Ascending aorta (tissue), 2 donors: ENCODE results near the gene RANBP10. TPM values are rescaled to one million over a fixed set of nuclear protein-coding genes. Genes with fewer than 3 reads are reported as not detected.

Experiments
- DNase-seq, 2 donors: peaks; one replicate each; pipeline ENCODE4 v3.0.0-alpha.2; 2019; ENCODE audit warnings: low spot score in 2 of 2
- H3K27ac ChIP-seq, 2 donors: fragments of 200-600 bp; sonication (generic); one replicate each; pipeline ENCODE4 v1.5.1; 2016 to 2017; ENCODE audit warnings: mild to moderate bottlenecking in 1 of 2
- H3K27me3 ChIP-seq: fragments of 200-600 bp; sonication (generic); one replicate; pipeline ENCODE4 v1.5.1; 2017
- H3K36me3 ChIP-seq, 2 donors: fragments of 200-600 bp; sonication (generic); one replicate each; pipeline ENCODE4 v1.5.1; 2016
- H3K4me1 ChIP-seq, 2 donors: fragments of 200-600 bp; sonication (generic); one replicate each; pipeline ENCODE4 v1.5.1; 2016 to 2017; ENCODE audit warnings: mild to moderate bottlenecking in 1 of 2
- H3K4me3 ChIP-seq, 2 donors: fragments of 200-600 bp; sonication (generic); one replicate each; pipeline ENCODE4 v1.5.1; 2016 to 2017; ENCODE audit warnings: mild to moderate bottlenecking in 1 of 2
- H3K9me3 ChIP-seq, 2 donors: fragments of 200-600 bp; sonication (generic); one replicate each; pipeline ENCODE4 v1.5.1; 2016
- intact Hi-C: fragments of 100-400 bp; cut with DNase I; formaldehyde crosslinking; loops from one replicate; pipeline ENCODE4 v1.15.1; 2023
- total RNA-seq: library from RNA; depleted of rRNA; stranded (reverse); fragments of >200 nt; gene quantifications from one replicate; pipeline ENCODE4 v1.1.0, GENCODE V29; 2016
- TF ChIP-seq, protein P1 (sequence below), 3 experiments: fragments of 200-600 bp in 2 of 3; fragments of 450-650 bp in 1 of 3; sonication (generic) in 2 of 3; IDR thresholded peaks; one replicate each; pipeline ENCODE4 v1.5.1; 2016 to 2019; ENCODE audit warnings: antibody characterized with exemption in 3 of 3, mild to moderate bottlenecking in 1 of 3, moderate library complexity in 1 of 3

RANBP10 gene
- total RNA-seq, 1 donor from 2014 or later = 50.0 TPM

GRCh38 chr16:67676516-67676915 lies 129.8 kb downstream of the RANBP10 start:
- Histone ChIP-seq H3K4me1 (no peaks in the 10 kb centered on the region), H3K9me3 (no peaks in the 10 kb centered on the region), H3K4me3 (no peak overlapping the region), H3K36me3 (peaks cover 2 to 10% of the 10 kb centered on the region in 2 donors), H3K27ac (no peak overlapping the region), H3K27me3 (no peaks in the 10 kb centered on the region)
- TF ChIP-seq, protein P1, sequence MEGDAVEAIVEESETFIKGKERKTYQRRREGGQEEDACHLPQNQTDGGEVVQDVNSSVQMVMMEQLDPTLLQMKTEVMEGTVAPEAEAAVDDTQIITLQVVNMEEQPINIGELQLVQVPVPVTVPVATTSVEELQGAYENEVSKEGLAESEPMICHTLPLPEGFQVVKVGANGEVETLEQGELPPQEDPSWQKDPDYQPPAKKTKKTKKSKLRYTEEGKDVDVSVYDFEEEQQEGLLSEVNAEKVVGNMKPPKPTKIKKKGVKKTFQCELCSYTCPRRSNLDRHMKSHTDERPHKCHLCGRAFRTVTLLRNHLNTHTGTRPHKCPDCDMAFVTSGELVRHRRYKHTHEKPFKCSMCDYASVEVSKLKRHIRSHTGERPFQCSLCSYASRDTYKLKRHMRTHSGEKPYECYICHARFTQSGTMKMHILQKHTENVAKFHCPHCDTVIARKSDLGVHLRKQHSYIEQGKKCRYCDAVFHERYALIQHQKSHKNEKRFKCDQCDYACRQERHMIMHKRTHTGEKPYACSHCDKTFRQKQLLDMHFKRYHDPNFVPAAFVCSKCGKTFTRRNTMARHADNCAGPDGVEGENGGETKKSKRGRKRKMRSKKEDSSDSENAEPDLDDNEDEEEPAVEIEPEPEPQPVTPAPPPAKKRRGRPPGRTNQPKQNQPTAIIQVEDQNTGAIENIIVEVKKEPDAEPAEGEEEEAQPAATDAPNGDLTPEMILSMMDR (IDR thresholded peaks at IDR 0.05) = no peak
- intact Hi-C loops = no loop called here
- DNase-seq = no peak

- intact Hi-C loops = no loop called here
- no peak overlapping the region for H3K27ac ChIP-seq
Observed at GRCh38 chr16:67675999-67676398, 130.4 kb downstream of the RANBP10 start.

GRCh38 chr16:67675579-67675935 lies 130.8 kb downstream of the RANBP10 start:
- intact Hi-C loops = no loop called here
- TF ChIP-seq, protein P1 (IDR thresholded peaks at IDR 0.05) = no peak
- no peak overlapping the region for H3K27ac ChIP-seq
- H3K36me3 ChIP-seq = peaks cover 2 to 7% of the 10 kb centered on the region in 2 donors
- DNase-seq = no peak
- H3K4me3 ChIP-seq = no peak overlapping the region
- no peaks in the 10 kb centered on the region for H3K4me1 ChIP-seq
- no peaks in the 10 kb centered on the region for H3K27me3 ChIP-seq
- H3K9me3 ChIP-seq = no peaks in the 10 kb centered on the region

More at GRCh38 chr16:67675999-67676398, 130.4 kb downstream of the RANBP10 start:
- Histone ChIP-seq H3K4me3 (no peak overlapping the region), H3K4me1 (no peaks in the 10 kb centered on the region), H3K9me3 (no peaks in the 10 kb centered on the region), H3K27me3 (no peaks in the 10 kb centered on the region), H3K36me3 (peaks cover 2 to 10% of the 10 kb centered on the region in 2 donors)
- TF ChIP-seq, protein P1 (IDR thresholded peaks at IDR 0.05) = no peak
- no peak for DNase-seq

DNA sequence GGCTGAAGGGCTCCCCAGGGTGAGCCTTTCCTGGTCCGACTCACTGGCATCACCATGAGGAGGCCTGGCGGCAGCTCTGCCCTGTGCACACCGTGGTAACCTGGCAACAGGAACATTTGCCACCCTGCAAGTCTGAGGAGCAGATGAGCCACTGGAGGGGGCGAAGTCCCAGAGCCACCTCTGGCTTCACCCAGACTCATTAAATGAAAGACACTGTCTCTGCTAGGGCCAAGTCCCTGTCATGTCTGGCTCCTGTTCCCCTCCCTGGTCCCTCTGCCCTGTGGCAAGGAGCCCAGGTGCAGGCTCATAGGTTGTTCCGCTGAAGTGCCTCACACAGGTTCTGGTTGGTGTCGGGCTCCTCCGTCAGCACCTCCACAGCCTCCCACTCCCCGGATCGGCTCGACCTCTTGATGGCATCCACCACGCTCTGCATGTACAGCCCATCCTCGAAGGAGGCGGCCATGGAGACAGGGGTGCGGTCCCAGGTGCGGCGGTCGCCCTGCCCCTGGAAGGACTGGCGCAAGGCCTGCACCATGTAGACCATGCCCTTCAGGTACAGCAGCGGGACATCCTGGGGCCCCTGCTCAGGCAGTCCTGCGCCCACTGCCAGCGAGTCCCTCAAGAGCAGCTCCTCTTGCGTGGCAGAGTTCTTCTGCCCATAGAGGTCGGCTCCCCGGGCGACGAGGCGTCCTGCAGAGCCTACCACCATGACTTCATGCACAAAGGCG lies 131.3 kb downstream of the RANBP10 start:
- TF ChIP-seq, protein P1 (IDR thresholded peaks at IDR 0.05) = no peak
- DNase-seq = no peak
- Histone ChIP-seq H3K4me1 (no peaks in the 10 kb centered on the region), H3K27me3 (no peaks in the 10 kb centered on the region), H3K4me3 (no peak overlapping the region), H3K36me3 (peaks cover 1 to 2% of the 10 kb centered on the region in 2 donors), H3K27ac (peak overlapping the region in 1 of 2 donors; percentile 82), H3K9me3 (no peaks in the 10 kb centered on the region)
- intact Hi-C loops = no loop called here

DNA sequence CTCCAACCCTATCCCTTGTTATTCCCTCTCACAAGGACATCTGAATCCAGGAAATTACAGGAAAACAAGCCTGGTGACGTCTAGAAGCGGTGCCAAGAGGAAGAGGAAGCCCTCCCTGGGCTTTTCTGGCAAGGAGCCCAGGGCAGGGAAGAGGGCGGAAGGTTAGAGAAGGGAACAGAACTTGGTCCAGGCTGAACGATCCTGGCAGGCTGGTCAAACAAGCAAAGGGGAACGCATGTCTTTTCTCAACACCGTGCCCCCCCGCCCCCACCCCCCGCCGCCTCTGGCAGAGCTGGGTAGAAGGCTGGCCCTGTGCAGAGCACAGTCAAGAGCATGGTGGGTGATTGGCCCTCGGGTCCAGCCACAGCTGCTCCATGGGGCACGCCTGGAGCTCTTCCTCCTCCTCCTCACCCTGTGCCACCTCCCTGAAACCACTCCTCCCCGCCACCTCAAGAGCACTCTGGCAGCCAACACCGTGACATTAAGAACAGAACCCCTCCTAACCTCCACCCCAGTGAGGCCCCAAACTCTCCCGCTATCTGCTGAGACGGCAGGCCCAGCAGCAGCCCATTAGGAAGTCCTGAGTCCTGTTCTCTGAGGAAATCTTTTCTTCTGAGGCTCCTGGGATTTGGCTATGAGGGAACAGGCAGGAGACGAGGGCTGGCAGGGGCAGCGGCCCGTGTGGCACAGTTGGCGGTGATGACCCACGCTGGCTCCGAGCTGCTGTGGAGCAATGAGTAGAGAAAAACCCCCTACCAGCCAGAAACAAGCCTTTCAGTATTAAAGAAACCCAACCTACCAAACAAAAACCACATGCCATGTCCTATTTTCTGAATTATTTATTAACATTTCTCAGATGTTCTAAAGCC lies 132.4 kb downstream of the RANBP10 start:
- Histone ChIP-seq H3K4me3 (no peak overlapping the region), H3K4me1 (no peaks in the 10 kb centered on the region), H3K36me3 (peaks cover 0 to 2% of the 10 kb centered on the region in 2 donors), H3K27ac (peak overlapping the region; percentile 31 to 82), H3K9me3 (no peaks in the 10 kb centered on the region), H3K27me3 (no peaks in the 10 kb centered on the region)
- intact Hi-C loops = no loop called here
- DNase-seq = peak in 1 of 2 donors; percentile 78
- TF ChIP-seq, protein P1 (IDR thresholded peaks at IDR 0.05) = no peak

Other genes with a start within 250 kb of the RANBP10 start
- 38.6 TPM for gene CTCF, start 244.0 kb downstream of the RANBP10 start, total RNA-seq
- 1.9 TPM for gene CARMIL2, start 161.4 kb downstream of the RANBP10 start, total RNA-seq
- gene ACD, start 146.3 kb downstream of the RANBP10 start, total RNA-seq = 14.5 TPM
- 8.4 TPM for gene PARD6A, start 145.6 kb downstream of the RANBP10 start, total RNA-seq
- 42.5 TPM for gene ENKD1, start 139.8 kb downstream of the RANBP10 start, total RNA-seq
- 1.6 TPM for gene C16orf86, start 139.7 kb downstream of the RANBP10 start, total RNA-seq
- gene GFOD2, start 87.2 kb downstream of the RANBP10 start, total RNA-seq = 43.5 TPM
- 5.4 TPM for gene TSNAXIP1, start 329 bp upstream of the RANBP10 start, total RNA-seq
- 85.4 TPM for gene THAP11, start 35.8 kb upstream of the RANBP10 start, total RNA-seq
- 156 TPM for gene NUTF2, start 40.4 kb upstream of the RANBP10 start, total RNA-seq
- gene CENPT, start 41.1 kb upstream of the RANBP10 start, total RNA-seq = 220 TPM
- gene EDC4, start 66.5 kb upstream of the RANBP10 start, total RNA-seq = 125 TPM
- gene NRN1L, start 78.3 kb upstream of the RANBP10 start, total RNA-seq = not detected
- 41.0 TPM for gene PSKH1, start 86.7 kb upstream of the RANBP10 start, total RNA-seq
- gene CTRL, start 125.3 kb upstream of the RANBP10 start, total RNA-seq = 0.43 TPM
- 13.9 TPM for gene PSMB10, start 130.3 kb upstream of the RANBP10 start, total RNA-seq
- gene LCAT, start 137.6 kb upstream of the RANBP10 start, total RNA-seq = 6.6 TPM
- gene SLC12A4, start 162.1 kb upstream of the RANBP10 start, total RNA-seq = 83.2 TPM
- gene DPEP3, start 173.9 kb upstream of the RANBP10 start, total RNA-seq = not detected
- 1.1 TPM for gene DPEP2, start 192.9 kb upstream of the RANBP10 start, total RNA-seq
- not detected for gene DPEP2NB, start 209.4 kb upstream of the RANBP10 start, total RNA-seq
- gene DDX28, start 216.7 kb upstream of the RANBP10 start, total RNA-seq = 3.0 TPM
- gene DUS2, start 216.7 kb upstream of the RANBP10 start, total RNA-seq = 7.6 TPM